Smooth muscle cell (in vitro differentiated cells): ENCODE data around the gene DIO1. TPM values are rescaled to one million over a fixed set of nuclear protein-coding genes. Genes with fewer than 3 reads are reported as not detected.
"Not testable (repeated sequence)": the region's sequence is repeated elsewhere in the genome, so short reads cannot be mapped to it uniquely, and the experiment has no call there.

Experiments
- DNase-seq: peaks from one replicate; lab custom pipeline; 2025; ENCODE audit not compliant: unreplicated experiment; lab: John Stamatoyannopoulos, UW
- H2AFZ ChIP-seq: fragments of 200-600 bp; sonication (generic); 2 replicates; pipeline ENCODE4 v1.6.0; 2016; ENCODE audit warnings: antibody characterized with exemption, low read depth, mild to moderate bottlenecking
- H3F3A ChIP-seq: fragments of 200-600 bp; sonication (generic); 2 replicates; pipeline ENCODE4 v1.6.0; 2017; ENCODE audit warnings: antibody characterized with exemption, low read depth
- H3K27ac ChIP-seq: fragments of 200-600 bp; sonication (generic); 2 replicates; pipeline ENCODE4 v1.5.1; 2016; ENCODE audit warnings: low read depth, mild to moderate bottlenecking
- H3K27me3 ChIP-seq: fragments of 200-600 bp; sonication (generic); 2 replicates; pipeline ENCODE4 v1.6.1; 2016; ENCODE audit warnings: low read depth, mild to moderate bottlenecking
- H3K36me3 ChIP-seq: fragments of 200-600 bp; sonication (generic); 2 replicates; pipeline ENCODE4 v1.5.1; 2016; ENCODE audit warnings: low read depth
- H3K4me1 ChIP-seq: fragments of 200-600 bp; sonication (generic); 2 replicates; pipeline ENCODE4 v1.5.1; 2016; ENCODE audit warnings: low read depth
- H3K4me2 ChIP-seq: fragments of 200-600 bp; sonication (generic); 2 replicates; pipeline ENCODE4 v1.6.0; 2016; ENCODE audit warnings: mild to moderate bottlenecking
- H3K4me3 ChIP-seq: fragments of 200-600 bp; sonication (generic); 2 replicates; pipeline ENCODE4 v1.5.1; 2016; ENCODE audit warnings: mild to moderate bottlenecking
- H3K79me2 ChIP-seq: fragments of 200-600 bp; sonication (generic); 2 replicates; pipeline ENCODE4 v1.6.0; 2016; ENCODE audit warnings: low read depth, mild to moderate bottlenecking
- H3K9ac ChIP-seq: fragments of 200-600 bp; sonication (generic); 2 replicates; pipeline ENCODE4 v1.6.0; 2016; ENCODE audit warnings: low read depth
- H3K9me3 ChIP-seq: fragments of 200-600 bp; sonication (generic); replicated peaks from 2 replicates; pipeline ENCODE4 v1.5.1; 2016; ENCODE audit warnings: low read depth
- H4K20me1 ChIP-seq: fragments of 200-600 bp; sonication (generic); 2 replicates; pipeline ENCODE4 v1.6.0; 2016; ENCODE audit warnings: low read depth
- WGBS: methylation state at CpG from one replicate; pipeline ENCODE4 v1.1.7; 2016; ENCODE audit warnings: low lambda C conversion rate; 5-methylcytosine and 5-hydroxymethylcytosine counted together
- polyA plus RNA-seq: library from polyadenylated mRNA; unstranded; fragments of >200 nt; fragmentation: Nextera tagmentation; extraction: Ambion mirVana; gene quantifications from 2 replicates; pipeline ENCODE4 v1.2.1, GENCODE V29; 2016
- total RNA-seq: library from RNA; depleted of rRNA; stranded (reverse); fragments of >200 nt; gene quantifications from 2 replicates; pipeline ENCODE4 v1.2.3, GENCODE V29; 2014
- TF ChIP-seq, protein P1 (sequence below): fragments of 200-600 bp; sonication (generic); IDR thresholded peaks from 2 replicates; pipeline ENCODE4 v1.5.1; 2017; ENCODE audit warnings: borderline replicate concordance, mild to moderate bottlenecking, antibody characterized with exemption; ENCODE audit not compliant: insufficient read depth, poor library complexity, severe bottlenecking

Gene DIO1
- total and polyA plus RNA-seq, 2 experiments from 2014 or later = 0.16 TPM; not detected in 1

DNA sequence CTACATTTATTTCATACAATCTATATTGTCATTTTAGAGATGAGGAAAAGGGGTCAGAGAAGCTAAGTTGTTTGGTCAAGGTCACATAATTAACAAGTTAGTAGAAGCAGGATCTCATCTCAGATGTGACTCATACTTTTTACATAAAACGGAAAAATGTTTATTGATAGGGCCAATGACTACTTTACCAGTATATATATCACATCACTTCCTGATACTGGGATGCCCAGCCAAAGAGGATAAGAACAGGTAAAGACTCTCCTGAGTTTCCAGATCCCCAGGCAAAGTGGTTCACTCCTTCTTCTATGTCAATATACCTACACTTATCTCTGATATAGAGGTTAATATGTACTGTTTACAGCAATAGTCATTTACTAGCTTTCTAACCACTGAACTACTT, 25.4 kb upstream of the DIO1 start:
- H3K4me3 ChIP-seq = no peak overlapping the region
- no peaks in the 10 kb centered on the region for H3K79me2 ChIP-seq
- TF ChIP-seq, protein P1, sequence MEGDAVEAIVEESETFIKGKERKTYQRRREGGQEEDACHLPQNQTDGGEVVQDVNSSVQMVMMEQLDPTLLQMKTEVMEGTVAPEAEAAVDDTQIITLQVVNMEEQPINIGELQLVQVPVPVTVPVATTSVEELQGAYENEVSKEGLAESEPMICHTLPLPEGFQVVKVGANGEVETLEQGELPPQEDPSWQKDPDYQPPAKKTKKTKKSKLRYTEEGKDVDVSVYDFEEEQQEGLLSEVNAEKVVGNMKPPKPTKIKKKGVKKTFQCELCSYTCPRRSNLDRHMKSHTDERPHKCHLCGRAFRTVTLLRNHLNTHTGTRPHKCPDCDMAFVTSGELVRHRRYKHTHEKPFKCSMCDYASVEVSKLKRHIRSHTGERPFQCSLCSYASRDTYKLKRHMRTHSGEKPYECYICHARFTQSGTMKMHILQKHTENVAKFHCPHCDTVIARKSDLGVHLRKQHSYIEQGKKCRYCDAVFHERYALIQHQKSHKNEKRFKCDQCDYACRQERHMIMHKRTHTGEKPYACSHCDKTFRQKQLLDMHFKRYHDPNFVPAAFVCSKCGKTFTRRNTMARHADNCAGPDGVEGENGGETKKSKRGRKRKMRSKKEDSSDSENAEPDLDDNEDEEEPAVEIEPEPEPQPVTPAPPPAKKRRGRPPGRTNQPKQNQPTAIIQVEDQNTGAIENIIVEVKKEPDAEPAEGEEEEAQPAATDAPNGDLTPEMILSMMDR = no peak
- H3K9me3 ChIP-seq = no peaks in the 10 kb centered on the region
- no peak for DNase-seq
- peaks cover 12% of the 10 kb centered on the region for H3K36me3 ChIP-seq
- no peaks in the 10 kb centered on the region for H4K20me1 ChIP-seq
- H3F3A ChIP-seq = no peaks in the 10 kb centered on the region
- no peak overlapping the region for H3K9ac ChIP-seq
- H3K4me2 ChIP-seq = no peak overlapping the region
- no peak overlapping the region for H2AFZ ChIP-seq
- H3K4me1 ChIP-seq = no peaks in the 10 kb centered on the region
- no peaks in the 10 kb centered on the region for H3K27me3 ChIP-seq
- no peak overlapping the region for H3K27ac ChIP-seq
- WGBS = 90% methylated on average over 1 of the region's 1 CpG

DNA sequence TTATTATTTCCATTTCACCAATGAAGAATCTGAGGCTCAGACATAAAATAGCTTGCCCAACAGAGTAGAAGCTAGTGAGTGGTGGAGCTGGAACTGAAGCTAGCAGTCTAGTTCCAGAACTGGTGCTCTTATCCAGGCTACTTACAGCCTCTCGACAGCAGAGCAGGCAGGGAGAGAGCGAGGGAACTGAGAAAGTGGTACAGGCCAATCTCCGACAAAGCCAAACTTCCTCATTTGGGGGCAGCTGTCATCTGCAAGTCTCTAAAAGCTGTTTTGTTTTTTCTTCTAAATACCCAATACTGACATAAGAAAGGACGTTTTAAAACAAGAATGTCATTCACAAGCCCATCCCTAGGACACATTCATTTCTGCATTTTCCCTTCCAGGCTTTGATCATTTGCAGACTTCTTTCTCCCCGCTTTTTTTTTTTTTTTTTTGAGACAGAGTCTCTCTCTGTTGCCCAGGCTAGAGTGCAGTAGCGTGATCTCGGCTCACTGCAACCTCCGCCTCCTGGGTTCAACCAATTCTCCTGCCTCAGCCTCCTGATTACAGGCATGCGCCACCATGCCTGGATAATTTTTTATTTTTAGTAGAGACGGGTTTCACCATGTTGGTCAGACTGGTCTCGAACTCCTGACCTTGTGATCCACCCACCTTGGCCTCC, 24.4 kb upstream of the DIO1 start:
- H3K27me3 ChIP-seq = no peaks in the 10 kb centered on the region
- H4K20me1 ChIP-seq = no peaks in the 10 kb centered on the region
- H2AFZ ChIP-seq = no peak overlapping the region
- H3K9me3 ChIP-seq = no peaks in the 10 kb centered on the region
- H3K4me3 ChIP-seq = no peak overlapping the region
- no peak for DNase-seq
- no peak overlapping the region for H3K27ac ChIP-seq
- peaks cover 12% of the 10 kb centered on the region for H3K36me3 ChIP-seq
- no peak overlapping the region for H3K4me2 ChIP-seq
- WGBS = 98% methylated on average over 11 of the region's 11 CpGs
- no peaks in the 10 kb centered on the region for H3K79me2 ChIP-seq
- no peaks in the 10 kb centered on the region for H3K4me1 ChIP-seq
- H3F3A ChIP-seq = no peaks in the 10 kb centered on the region
- TF ChIP-seq, protein P1 = no peak
- H3K9ac ChIP-seq = no peak overlapping the region

DNA sequence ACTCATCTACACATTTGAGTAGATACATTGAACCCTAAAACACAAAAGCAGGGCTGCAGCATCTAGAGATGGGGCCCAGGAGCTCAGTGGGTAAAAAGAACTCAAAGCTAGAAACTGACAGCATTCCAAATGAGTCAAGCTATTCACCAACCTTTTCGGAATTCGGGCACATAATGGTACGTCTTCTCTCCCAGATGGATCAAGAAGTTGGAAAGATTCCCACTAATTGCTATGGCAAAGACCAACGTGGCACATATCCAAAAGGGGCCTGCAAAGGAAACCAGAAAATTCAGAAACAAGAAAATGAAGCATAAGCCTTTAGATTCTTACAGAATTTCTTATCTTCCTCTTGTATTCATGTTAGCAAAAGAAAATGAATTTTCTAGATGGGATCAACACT, 22.8 kb upstream of the DIO1 start:
- no peak for DNase-seq
- H3K27ac ChIP-seq = no peak overlapping the region
- H3F3A ChIP-seq = no peaks in the 10 kb centered on the region
- no peaks in the 10 kb centered on the region for H4K20me1 ChIP-seq
- TF ChIP-seq, protein P1 = no peak
- peaks cover 12% of the 10 kb centered on the region for H3K36me3 ChIP-seq
- no peak overlapping the region for H3K4me2 ChIP-seq
- H3K4me1 ChIP-seq = no peaks in the 10 kb centered on the region
- H3K4me3 ChIP-seq = no peak overlapping the region
- H3K9me3 ChIP-seq = no peaks in the 10 kb centered on the region
- no peak overlapping the region for H3K9ac ChIP-seq
- no peaks in the 10 kb centered on the region for H3K79me2 ChIP-seq
- 95% methylated on average over 4 of the region's 4 CpGs for WGBS
- no peaks in the 10 kb centered on the region for H3K27me3 ChIP-seq
- no peak overlapping the region for H2AFZ ChIP-seq

DNA sequence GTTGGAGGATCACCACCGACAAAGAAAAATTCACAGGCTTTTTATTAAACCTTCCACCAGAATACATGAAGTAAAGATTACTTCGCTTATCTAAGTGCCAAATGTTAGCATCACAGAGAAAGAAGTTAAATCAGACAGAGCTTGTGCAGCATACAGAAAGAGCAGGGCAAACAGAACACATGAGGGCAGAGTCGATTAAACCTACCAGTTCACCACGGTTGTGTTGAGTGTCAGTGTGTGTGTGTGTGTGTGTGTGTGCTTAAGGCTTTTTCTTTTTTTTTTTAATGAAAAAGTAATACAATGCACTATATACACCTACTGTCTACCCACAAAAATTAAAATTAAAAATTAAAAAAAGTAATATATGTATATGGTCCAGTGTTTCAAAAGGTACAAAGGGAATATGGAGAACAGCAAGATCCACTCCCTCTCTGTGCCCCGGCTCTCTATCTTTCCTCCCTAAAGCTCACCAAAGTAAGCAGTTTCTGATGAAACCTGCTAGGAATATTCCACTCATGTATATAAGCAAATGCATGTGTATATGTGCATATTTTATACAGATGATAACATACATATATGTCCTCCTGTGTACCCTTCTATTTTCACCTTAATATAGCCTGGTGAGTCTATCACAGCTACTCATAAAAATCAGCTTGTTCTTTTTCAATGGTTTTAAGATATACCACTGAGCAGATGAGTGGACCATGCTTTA, 22.1 kb upstream of the DIO1 start:
- 92% methylated on average over 5 of the region's 5 CpGs for WGBS
- no peak for DNase-seq
- H3K4me1 ChIP-seq = no peaks in the 10 kb centered on the region
- H4K20me1 ChIP-seq = no peaks in the 10 kb centered on the region
- TF ChIP-seq, protein P1 = no peak
- H3K27ac ChIP-seq = no peak overlapping the region
- peaks cover 12% of the 10 kb centered on the region for H3K36me3 ChIP-seq
- no peak overlapping the region for H3K4me3 ChIP-seq
- no peak overlapping the region for H3K4me2 ChIP-seq
- H2AFZ ChIP-seq = no peak overlapping the region
- H3K9ac ChIP-seq = no peak overlapping the region
- no peaks in the 10 kb centered on the region for H3K79me2 ChIP-seq
- no peaks in the 10 kb centered on the region for H3F3A ChIP-seq
- no peaks in the 10 kb centered on the region for H3K9me3 ChIP-seq
- no peaks in the 10 kb centered on the region for H3K27me3 ChIP-seq

DNA sequence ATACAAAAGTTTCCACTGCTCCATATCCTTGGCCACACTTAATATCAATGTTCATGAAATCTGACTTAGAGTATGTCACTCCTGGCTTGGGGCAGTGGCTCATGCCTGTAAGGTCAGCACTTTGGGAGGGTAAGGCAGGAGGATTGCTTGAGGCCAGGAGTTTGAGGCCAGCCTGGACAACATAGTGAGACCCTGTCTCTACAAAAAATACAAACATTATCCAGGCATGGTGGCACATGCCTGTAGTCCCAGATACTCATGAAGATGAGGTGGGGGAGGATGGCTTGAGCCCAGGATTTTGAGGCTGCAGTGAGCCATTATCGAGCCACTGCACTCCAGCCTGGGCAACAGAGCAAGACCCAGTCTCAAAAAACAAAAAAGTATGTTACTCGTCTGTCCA, 18.8 kb upstream of the DIO1 start:
- H3K27ac ChIP-seq, H4K20me1 ChIP-seq, H3K79me2 ChIP-seq, H3K27me3 ChIP-seq, H3K9me3 ChIP-seq, DNase-seq, H3K4me3 ChIP-seq, H3K4me1 ChIP-seq, H3K4me2 ChIP-seq, H3K36me3 ChIP-seq, H3K9ac ChIP-seq, H3F3A ChIP-seq, H2AFZ ChIP-seq: not testable (repeated sequence)
- 96% methylated on average over 2 of the region's 2 CpGs for WGBS
